Muscle of leg (tissue), 11 donors: ENCODE data around the gene EPHA8. TPM values are rescaled to one million over a fixed set of nuclear protein-coding genes. Genes with fewer than 3 reads are reported as not detected.

ENCODE experiments used
- DNase-seq: peaks from one replicate; pipeline ENCODE4 v3.0.0; 2013
- H3K27ac ChIP-seq: one replicate; pipeline ENCODE4 v1.5.1; 2013; ENCODE audit warnings: mild to moderate bottlenecking, low read length, control low read depth
- H3K27me3 ChIP-seq: one replicate; pipeline ENCODE4 v1.6.1; 2013; ENCODE audit warnings: low read length; ENCODE audit not compliant: control insufficient read depth, insufficient read depth
- H3K36me3 ChIP-seq: one replicate; pipeline ENCODE4 v1.6.1; 2013; ENCODE audit warnings: low read length; ENCODE audit not compliant: control insufficient read depth, insufficient read depth
- H3K4me1 ChIP-seq: one replicate; pipeline ENCODE4 v1.6.1; 2013; ENCODE audit warnings: low read length; ENCODE audit not compliant: control insufficient read depth, insufficient read depth
- H3K4me3 ChIP-seq: one replicate; pipeline ENCODE4 v1.5.1; 2013; ENCODE audit warnings: low read length, control low read depth
- H3K9me3 ChIP-seq: replicated peaks from 2 replicates; pipeline ENCODE4 v1.6.1; 2013; ENCODE audit warnings: low read depth, low read length; ENCODE audit not compliant: control insufficient read depth
- WGBS: methylation state at CpG from one replicate; pipeline ENCODE4 v1.1.5; 2013; ENCODE audit warnings: missing lambda C conversion rate; ENCODE audit not compliant: insufficient coverage; 5-methylcytosine and 5-hydroxymethylcytosine counted together
- polyA plus RNA-seq, 8 donors: library from polyadenylated mRNA; unstranded; fragments of 120-200 nt; gene quantifications; one replicate each; pipeline versions ENCODE4 v1.2.1 to v1.2.3, GENCODE V29; 2013; ENCODE audit warnings: inconsistent platforms in 1 of 8, low replicate concordance in 1 of 8; ENCODE audit not compliant: insufficient read length in 8 of 8, insufficient read depth in 1 of 8
- total RNA-seq: library from RNA; stranded (reverse); fragments of 120-200 nt; gene quantifications from one replicate; pipeline ENCODE4 v1.2.4, GENCODE V29; 2013

The EPHA8 gene
- total and polyA plus RNA-seq, 9 donors = 0.02 to 0.09 (median 0.05) TPM; not detected in 3

- Histone ChIP-seq H3K36me3 (no peaks in the 10 kb centered on the region), H3K4me1 (peaks cover 19% of the 10 kb centered on the region), H3K27ac (no peak overlapping the region), H3K27me3 (peaks cover 7% of the 10 kb centered on the region), H3K9me3 (no peaks in the 10 kb centered on the region), H3K4me3 (no peak overlapping the region)
- no peak for DNase-seq
- WGBS = 91% methylated on average over 24 of the region's 24 CpGs
Measured at GRCh38 chr1:22576617-22577016, 13.3 kb downstream of the EPHA8 start.

DNA sequence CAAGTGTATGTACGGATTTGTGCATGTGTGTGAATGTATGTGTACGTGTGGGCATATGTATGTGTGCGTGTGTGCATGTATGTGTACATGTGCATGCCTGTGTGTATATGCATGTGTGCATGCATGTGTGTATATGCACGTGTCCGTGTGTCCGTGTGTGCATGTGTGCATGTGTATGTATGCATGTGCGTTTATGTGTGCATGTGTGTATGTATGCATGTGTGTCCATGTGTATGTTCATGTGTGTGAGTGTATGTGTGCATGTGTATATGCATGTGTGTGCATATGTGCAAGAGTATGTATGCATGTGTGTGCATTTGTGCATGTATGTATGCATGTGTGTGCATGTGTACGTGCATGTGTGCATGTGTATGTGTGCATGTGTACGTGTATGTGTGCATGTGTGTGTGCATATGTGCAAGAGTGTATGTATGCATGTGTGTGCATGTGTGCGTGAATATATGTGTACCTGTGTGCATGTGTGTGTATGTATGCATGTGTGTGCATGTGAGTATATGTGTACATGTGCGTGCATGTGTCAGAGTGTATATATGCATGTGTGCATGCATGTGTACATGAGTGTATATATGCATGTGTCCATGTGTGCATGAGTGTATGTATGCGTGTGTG, 15.6 kb downstream of the EPHA8 start:
- Histone ChIP-seq H3K4me1 (peaks cover 16% of the 10 kb centered on the region), H3K4me3 (no peak overlapping the region), H3K9me3 (no peaks in the 10 kb centered on the region), H3K27me3 (peaks cover 4% of the 10 kb centered on the region), H3K27ac (no peak overlapping the region), H3K36me3 (no peaks in the 10 kb centered on the region)
- DNase-seq = no peak
- 87% methylated on average over 12 of the region's 12 CpGs for WGBS

GRCh38 chr1:22579541-22580155, 16.4 kb downstream of the EPHA8 start:
- 33% methylated on average over 3 of the region's 7 CpGs for WGBS
- Histone ChIP-seq H3K27ac (no peak overlapping the region), H3K4me3 (no peak overlapping the region), H3K4me1 (peaks cover 16% of the 10 kb centered on the region), H3K36me3 (no peaks in the 10 kb centered on the region), H3K27me3 (peaks cover 2% of the 10 kb centered on the region), H3K9me3 (no peaks in the 10 kb centered on the region)
- DNase-seq = no peak

- H3K27me3 ChIP-seq = peaks cover 13% of the 10 kb centered on the region
- no peak overlapping the region for H3K4me3 ChIP-seq
- no peaks in the 10 kb centered on the region for H3K9me3 ChIP-seq
- WGBS = 53% methylated on average over 19 of the region's 29 CpGs
- peaks cover 16% of the 10 kb centered on the region for H3K4me1 ChIP-seq
- H3K27ac ChIP-seq = no peak overlapping the region
- DNase-seq = peak; percentile 33
- H3K36me3 ChIP-seq = no peaks in the 10 kb centered on the region
Measured at GRCh38 chr1:22582661-22583635, 19.7 kb downstream of the EPHA8 start.

DNA sequence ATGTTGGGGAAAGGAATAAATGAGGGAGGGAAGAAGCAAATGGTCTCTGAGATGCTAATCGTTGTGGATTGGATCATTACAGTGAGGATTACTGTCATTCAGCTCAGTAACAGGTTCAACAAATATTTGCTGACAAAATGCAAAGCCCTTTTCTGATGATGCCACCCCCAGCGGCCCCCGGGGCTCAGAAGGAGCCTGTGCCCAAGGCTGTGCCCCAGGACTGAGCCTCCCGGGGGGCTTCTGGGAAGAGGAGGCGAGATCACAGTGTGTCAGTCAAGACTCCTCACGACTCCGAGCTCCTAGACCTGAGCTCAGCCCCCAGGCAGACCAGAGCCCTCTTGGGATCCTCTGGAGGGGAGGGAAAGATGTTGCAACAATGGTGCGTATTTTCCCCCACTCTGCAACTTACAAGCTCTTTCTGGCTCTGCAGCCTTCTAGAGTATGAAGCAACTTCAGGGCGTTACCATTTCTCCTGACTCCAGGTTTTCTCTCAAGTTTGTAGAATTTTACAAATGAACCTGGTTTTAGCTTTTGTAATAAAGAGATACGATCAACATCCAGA, 20.8 kb downstream of the EPHA8 start:
- H3K4me1 ChIP-seq = peaks cover 17% of the 10 kb centered on the region
- no peaks in the 10 kb centered on the region for H3K9me3 ChIP-seq
- H3K4me3 ChIP-seq = no peak overlapping the region
- H3K27ac ChIP-seq = no peak overlapping the region
- DNase-seq = no peak
- WGBS = 47% methylated on average over 4 of the region's 10 CpGs
- H3K27me3 ChIP-seq = peaks cover 13% of the 10 kb centered on the region
- H3K36me3 ChIP-seq = no peaks in the 10 kb centered on the region

GRCh38 chr1:22584970-22585369, 21.7 kb downstream of the EPHA8 start:
- Histone ChIP-seq H3K4me1 (peaks cover 21% of the 10 kb centered on the region), H3K27ac (no peak overlapping the region), H3K9me3 (no peaks in the 10 kb centered on the region), H3K4me3 (no peak overlapping the region), H3K27me3 (peaks cover 16% of the 10 kb centered on the region), H3K36me3 (no peaks in the 10 kb centered on the region)
- 80% methylated on average over 8 of the region's 9 CpGs for WGBS
- no peak for DNase-seq

DNA sequence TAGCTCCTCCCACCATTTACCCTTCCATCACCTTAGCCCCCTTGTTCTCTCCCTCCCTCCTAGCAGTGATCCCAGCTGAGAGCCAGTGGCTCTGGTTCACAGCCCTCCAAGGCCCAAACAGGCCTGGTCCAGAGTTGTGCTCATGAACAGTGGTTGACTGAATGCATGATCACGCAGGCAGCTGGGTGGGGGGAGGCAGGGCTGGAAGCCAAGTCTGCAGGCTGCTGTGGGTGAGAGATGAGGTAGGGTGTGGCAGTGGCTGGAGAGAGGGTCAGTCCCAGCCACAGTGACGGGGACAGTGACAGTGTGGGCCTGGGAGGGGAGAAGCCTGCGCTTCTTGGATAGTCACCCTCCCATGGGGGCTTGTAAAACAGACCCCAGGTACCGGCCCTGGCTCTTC, 22.2 kb downstream of the EPHA8 start:
- 78% methylated on average over 3 of the region's 4 CpGs for WGBS
- no peak for DNase-seq
- H3K4me1 ChIP-seq = peaks cover 21% of the 10 kb centered on the region
- no peaks in the 10 kb centered on the region for H3K9me3 ChIP-seq
- no peak overlapping the region for H3K27ac ChIP-seq
- H3K36me3 ChIP-seq = no peaks in the 10 kb centered on the region
- peaks cover 18% of the 10 kb centered on the region for H3K27me3 ChIP-seq
- H3K4me3 ChIP-seq = no peak overlapping the region

- no peaks in the 10 kb centered on the region for H3K9me3 ChIP-seq
- H3K27me3 ChIP-seq = peaks cover 19% of the 10 kb centered on the region
- H3K4me1 ChIP-seq = peaks cover 21% of the 10 kb centered on the region
- H3K36me3 ChIP-seq = no peaks in the 10 kb centered on the region
- 60% methylated on average over 3 of the region's 19 CpGs for WGBS
- no peak overlapping the region for H3K4me3 ChIP-seq
- DNase-seq = no peak
- no peak overlapping the region for H3K27ac ChIP-seq
Measured at GRCh38 chr1:22586356-22587130, 23.3 kb downstream of the EPHA8 start.

- no peak overlapping the region for H3K4me3 ChIP-seq
- peaks cover 21% of the 10 kb centered on the region for H3K4me1 ChIP-seq
- 68% methylated on average over 7 of the region's 7 CpGs for WGBS
- DNase-seq = no peak
- no peaks in the 10 kb centered on the region for H3K36me3 ChIP-seq
- H3K9me3 ChIP-seq = no peaks in the 10 kb centered on the region
- peaks cover 26% of the 10 kb centered on the region for H3K27me3 ChIP-seq
- H3K27ac ChIP-seq = no peak overlapping the region
Measured at GRCh38 chr1:22587247-22587646, 24.0 kb downstream of the EPHA8 start.
